Caco-2 (cell line): ENCODE data around the gene USO1. TPM values are rescaled to one million over a fixed set of nuclear protein-coding genes. Genes with fewer than 3 reads are reported as not detected.
"Not testable (repeated sequence)": the region's sequence is repeated elsewhere in the genome, so short reads cannot be mapped to it uniquely, and the experiment has no call there.

Experiments
- BruUV-seq: library from RNA; stranded (reverse); fragments of 400-500 nt; replicated peaks from 2 replicates; lab custom pipeline; 2021; lab: Mats Ljungman, UMichigan
- CTCF ChIA-PET: fragments of 300-600 bp; sonication (Branson Sonifier 250); formaldehyde crosslinking; loops from one replicate; lab custom pipeline; 2022; ENCODE audit warnings: antibody characterized with exemption; lab: Charles Lee
- POLR2A ChIA-PET: fragments of 300-600 bp; sonication (Branson Sonifier 250); formaldehyde crosslinking; loops from one replicate; lab custom pipeline; 2022; ENCODE audit warnings: antibody characterized with exemption; lab: Charles Lee
- DNase-seq, 2 experiments: peaks; one replicate each; pipeline versions ENCODE4 v3.0.0 to v3.0.0-alpha.2; 2020 to 2022
- H3K27me3 ChIP-seq: replicated peaks from 2 replicates; pipeline ENCODE4 v1.6.0; 2011; ENCODE audit warnings: low read length; ENCODE audit not compliant: control insufficient read depth, insufficient read depth
- H3K36me3 ChIP-seq: 2 replicates; pipeline ENCODE4 v1.5.1; 2011; ENCODE audit warnings: low read length; ENCODE audit not compliant: control insufficient read depth, insufficient read depth
- H3K4me1 ChIP-seq: fragments of 250-450 bp; sonication (Bioruptor Pico); 2 replicates; pipeline ENCODE4 v1.5.1; 2020; ENCODE audit warnings: mild to moderate bottlenecking
- H3K4me3 ChIP-seq: 2 replicates; pipeline ENCODE4 v1.5.1; 2011; ENCODE audit warnings: low read depth, mild to moderate bottlenecking, control low read depth, low read length
- H3K9me3 ChIP-seq: fragments of 250-450 bp; sonication (Bioruptor Pico); 2 replicates; pipeline ENCODE4 v1.5.1; 2020; ENCODE audit warnings: mild to moderate bottlenecking, moderate library complexity
- H3K27ac Mint-ChIP-seq: one replicate; pipeline ENCODE4 v1.8.0; 2022; ENCODE audit warnings: mixed read lengths; ENCODE audit not compliant: unreplicated experiment
- H3K27me3 Mint-ChIP-seq: one replicate; pipeline ENCODE4 v1.8.0; 2022; ENCODE audit warnings: mixed read lengths; ENCODE audit not compliant: insufficient read depth, unreplicated experiment
- H3K36me3 Mint-ChIP-seq: one replicate; pipeline ENCODE4 v1.8.0; 2022; ENCODE audit warnings: mild to moderate bottlenecking, mixed read lengths; ENCODE audit not compliant: insufficient read depth, unreplicated experiment
- H3K4me1 Mint-ChIP-seq: one replicate; pipeline ENCODE4 v1.8.0; 2022; ENCODE audit warnings: low read depth, mixed read lengths; ENCODE audit not compliant: unreplicated experiment
- H3K4me3 Mint-ChIP-seq: one replicate; pipeline ENCODE4 v1.8.0; 2022; ENCODE audit warnings: mild to moderate bottlenecking, moderate library complexity, mixed read lengths; ENCODE audit not compliant: unreplicated experiment
- H3K9me3 Mint-ChIP-seq: one replicate; pipeline ENCODE4 v1.8.0; 2022; ENCODE audit warnings: mixed read lengths; ENCODE audit not compliant: unreplicated experiment
- CTCF ChIP-seq, 2 experiments: fragments of 200-600 bp in 1 of 2; IDR thresholded peaks; 1 replicate in 1 of 2; 2 replicates in 1 of 2; pipeline versions ENCODE4 v1.5.1 to v1.8.0; 2011 to 2022; ENCODE audit warnings: antibody characterized with exemption in 1 of 2, control low read depth in 1 of 2, inconsistent platforms in 1 of 2, low read depth in 1 of 2, low read length in 1 of 2, mild to moderate bottlenecking in 1 of 2, moderate library complexity in 1 of 2; ENCODE audit not compliant: insufficient read depth in 1 of 2, severe bottlenecking in 1 of 2, unreplicated experiment in 1 of 2
- intact Hi-C: fragments of 100-400 bp; cut with micrococcal nuclease; formaldehyde crosslinking; loops from one replicate; pipeline ENCODE4 v1.10.0; 2022; ENCODE audit not compliant: unreplicated experiment
- total RNA-seq: library from RNA; stranded (reverse); gene quantifications from 2 replicates; pipeline ENCODE4 v1.2.3, GENCODE V29; 2022

The USO1 gene
- total RNA-seq, 1 experiment from 2014 or later, result 59.7 TPM

- POLR2A ChIA-PET, result interaction anchor here (0.7 kb wide), 1 partner anchor 165 kb away, joined by 3 read pairs; no protein-coding TSS in a partner anchor
- CTCF ChIA-PET, result interaction anchor here (0.6 to 1.5 kb wide), 15 partner anchors 8 to 288 kb away, joined by 3 to 13 read pairs (median 4); partner anchors contain the start of genes CDKL2 and USO1
Measured at GRCh38 chr4:75848171-75848760, 123.9 kb downstream of the USO1 start.

GRCh38 chr4:75848891-75849290, 124.5 kb downstream of the USO1 start:
- Mint-ChIP-seq H3K27me3 (no peaks in the 10 kb centered on the region), H3K9me3 (no peaks in the 10 kb centered on the region), H3K36me3 (peaks cover 8% of the 10 kb centered on the region), H3K4me1 (peaks cover 13% of the 10 kb centered on the region), H3K27ac (no peak overlapping the region), H3K4me3 (no peak overlapping the region)
- H3K4me3 ChIP-seq, result no peak overlapping the region
- DNase-seq, result no peak
- POLR2A ChIA-PET, result no interaction called here
- BruUV-seq, result no TSS peak
- H3K4me1 ChIP-seq, result peaks cover 24% of the 10 kb centered on the region
- CTCF ChIA-PET, result interaction anchor here (0.8 kb wide), 1 partner anchor 280 kb away, joined by 3 read pairs; no protein-coding TSS in a partner anchor
- intact Hi-C loops, result loop anchor here (1.0 to 5.0 kb wide), 5 partner anchors 25 to 195 kb away; partner anchors contain the start of gene USO1
- no peaks in the 10 kb centered on the region for H3K27me3 ChIP-seq
- TF ChIP-seq CTCF (IDR thresholded peaks at IDR 0.05; ENCODE audit: insufficient read depth in 1 of 2, low read depth in 1 of 2, low read length in 1 of 2, severe bottlenecking in 1 of 2, unreplicated experiment in 1 of 2), result no peak
- H3K36me3 ChIP-seq, result no peaks in the 10 kb centered on the region
- no peaks in the 10 kb centered on the region for H3K9me3 ChIP-seq

More at GRCh38 chr4:75848171-75848760, 123.9 kb downstream of the USO1 start:
- H3K27me3 ChIP-seq, H3K36me3 Mint-ChIP-seq, H3K27me3 Mint-ChIP-seq, H3K9me3 Mint-ChIP-seq, BruUV-seq, H3K4me3 ChIP-seq, H3K9me3 ChIP-seq, H3K36me3 ChIP-seq: not testable (repeated sequence)
- H3K27ac Mint-ChIP-seq, result peak overlapping the region; percentile 84
- H3K4me3 Mint-ChIP-seq, result peak overlapping the region; percentile 7
- intact Hi-C loops, result loop anchor here (1.0 to 5.0 kb wide), 5 partner anchors 24 to 194 kb away; partner anchors contain the start of gene USO1
- TF ChIP-seq CTCF (IDR thresholded peaks at IDR 0.05; ENCODE audit: insufficient read depth in 1 of 2, low read depth in 1 of 2, low read length in 1 of 2, severe bottlenecking in 1 of 2, unreplicated experiment in 1 of 2), result peak; percentile 53 to 73
- peak; percentile 63 to 77 for DNase-seq
- H3K4me1 Mint-ChIP-seq, result peaks cover 17% of the 10 kb centered on the region
- H3K4me1 ChIP-seq, result peaks cover 31% of the 10 kb centered on the region

GRCh38 chr4:75849461-75849860, 125.1 kb downstream of the USO1 start:
- H3K4me1 Mint-ChIP-seq, result peaks cover 7% of the 10 kb centered on the region
- ChIA-PET POLR2A (no interaction called here), CTCF (no interaction called here)
- no peak overlapping the region for H3K4me3 Mint-ChIP-seq
- H3K36me3 Mint-ChIP-seq, result peaks cover 4% of the 10 kb centered on the region
- Histone ChIP-seq H3K27me3 (no peaks in the 10 kb centered on the region), H3K9me3 (no peaks in the 10 kb centered on the region), H3K4me3 (no peak overlapping the region), H3K36me3 (no peaks in the 10 kb centered on the region), H3K4me1 (peaks cover 19% of the 10 kb centered on the region)
- no peaks in the 10 kb centered on the region for H3K9me3 Mint-ChIP-seq
- no peak overlapping the region for H3K27ac Mint-ChIP-seq
- no peak for DNase-seq
- intact Hi-C loops, result loop anchor here (2.0 to 5.0 kb wide), 2 partner anchors 42 to 67 kb away; no protein-coding TSS in a partner anchor
- BruUV-seq, result no TSS peak
- H3K27me3 Mint-ChIP-seq, result no peaks in the 10 kb centered on the region
- TF ChIP-seq CTCF (IDR thresholded peaks at IDR 0.05; ENCODE audit: insufficient read depth in 1 of 2, low read depth in 1 of 2, low read length in 1 of 2, severe bottlenecking in 1 of 2, unreplicated experiment in 1 of 2), result no peak
